Esophagus muscularis mucosa (tissue), 3 donors: Measurements from ENCODE around the gene RAB3A.

Experiments
- POLR2AphosphoS5 ChIP-seq, 2 donors: sonication (generic); formaldehyde crosslinking; IDR thresholded peaks; one replicate each; pipeline ENCODE4 v1.6.1; 2017; ENCODE audit warnings: antibody characterized with exemption in 2 of 2
- TF ChIP-seq, protein P1 (sequence below), 3 experiments: fragments of 200-600 bp in 2 of 3; fragments of 450-650 bp in 1 of 3; sonication (generic) in 2 of 3; IDR thresholded peaks; one replicate each; pipeline ENCODE4 v1.5.1; 2017 to 2019; ENCODE audit warnings: antibody characterized with exemption in 3 of 3, mild to moderate bottlenecking in 2 of 3, moderate library complexity in 1 of 3

DNA sequence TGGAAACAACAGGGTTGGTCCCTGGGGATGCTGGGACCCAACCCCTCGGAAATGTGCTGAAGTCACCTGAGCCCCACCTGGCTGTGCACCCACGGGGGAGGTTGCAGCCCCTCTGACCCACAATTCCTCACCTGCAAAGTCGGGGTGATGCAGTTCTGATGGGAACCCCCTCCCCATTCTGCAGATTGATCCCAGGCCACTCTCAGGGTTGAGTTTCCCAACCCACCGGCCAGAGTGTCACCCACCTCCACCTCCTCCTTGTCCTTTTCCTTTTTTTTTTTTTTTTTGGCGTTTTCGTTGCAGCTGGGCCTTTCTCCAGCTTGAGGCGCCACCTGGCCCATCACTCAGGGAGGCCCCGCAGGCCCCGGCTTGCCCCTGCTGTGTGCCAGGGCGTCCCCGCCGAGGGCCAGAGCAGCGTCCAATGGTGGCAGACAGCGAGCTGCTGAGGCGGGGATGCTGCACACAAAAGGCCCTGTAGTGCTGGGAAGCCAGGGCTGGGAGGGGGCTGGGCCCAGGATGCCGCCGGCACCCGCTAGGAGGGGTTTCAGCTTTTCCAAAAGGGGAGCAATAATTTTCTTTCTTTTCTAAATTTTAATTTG is 46.3 kb downstream of the RAB3A start:
- TF ChIP-seq, protein P1, sequence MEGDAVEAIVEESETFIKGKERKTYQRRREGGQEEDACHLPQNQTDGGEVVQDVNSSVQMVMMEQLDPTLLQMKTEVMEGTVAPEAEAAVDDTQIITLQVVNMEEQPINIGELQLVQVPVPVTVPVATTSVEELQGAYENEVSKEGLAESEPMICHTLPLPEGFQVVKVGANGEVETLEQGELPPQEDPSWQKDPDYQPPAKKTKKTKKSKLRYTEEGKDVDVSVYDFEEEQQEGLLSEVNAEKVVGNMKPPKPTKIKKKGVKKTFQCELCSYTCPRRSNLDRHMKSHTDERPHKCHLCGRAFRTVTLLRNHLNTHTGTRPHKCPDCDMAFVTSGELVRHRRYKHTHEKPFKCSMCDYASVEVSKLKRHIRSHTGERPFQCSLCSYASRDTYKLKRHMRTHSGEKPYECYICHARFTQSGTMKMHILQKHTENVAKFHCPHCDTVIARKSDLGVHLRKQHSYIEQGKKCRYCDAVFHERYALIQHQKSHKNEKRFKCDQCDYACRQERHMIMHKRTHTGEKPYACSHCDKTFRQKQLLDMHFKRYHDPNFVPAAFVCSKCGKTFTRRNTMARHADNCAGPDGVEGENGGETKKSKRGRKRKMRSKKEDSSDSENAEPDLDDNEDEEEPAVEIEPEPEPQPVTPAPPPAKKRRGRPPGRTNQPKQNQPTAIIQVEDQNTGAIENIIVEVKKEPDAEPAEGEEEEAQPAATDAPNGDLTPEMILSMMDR (IDR thresholded peaks at IDR 0.05): no peak
- TF ChIP-seq POLR2AphosphoS5 (IDR thresholded peaks at IDR 0.05): no peak
